ENCODE measurements around the gene GARRE1. TPM values are rescaled to one million over a fixed set of nuclear protein-coding genes. Genes with fewer than 3 reads are reported as not detected.
A peak's percentile ranks its signal among the peaks of the same experiment; 100 is the strongest.

GARRE1 gene
- total and polyA plus RNA-seq, 2 experiments from 2014 or later, result 16.0 to 20.0 TPM

GRCh38 chr19:34255546-34255945 lies 1.2 kb downstream of the GARRE1 start:
- H3K36me3 Mint-ChIP-seq (ENCODE audit: low read depth), result no peaks in the 10 kb centered on the region; the same call in 2 of the 3 replicates
- H3K4me1 Mint-ChIP-seq, result peaks cover 11% of the 10 kb centered on the region
- Histone ChIP-seq H3K4me3 (peak overlapping the region; percentile 79), H2AFZ (no peak overlapping the region), H3K4me1 (ENCODE audit: insufficient read depth) (peaks cover 2% of the 10 kb centered on the region), H3F3A (replicated peaks; ENCODE audit: low read depth) (0 out of 2 replicates have a peak, but pooled peaks cover 3% of the 10 kb centered on the region), H3K36me3 (ENCODE audit: insufficient read depth) (no peaks in the 10 kb centered on the region), H3K79me2 (replicated peaks; ENCODE audit: insufficient read depth) (peaks cover 45% of the 10 kb centered on the region), H3K9me2 (ENCODE audit: insufficient read depth) (no peaks in the 10 kb centered on the region), H4K20me1 (replicated peaks; ENCODE audit: insufficient read depth) (peaks cover 22% of the 10 kb centered on the region; the same call in 1 of the 2 replicates), H3K27me3 (ENCODE audit: insufficient read depth) (no peaks in the 10 kb centered on the region), H3K4me2 (peak overlapping the region; percentile 73), H3K27ac (ENCODE audit: low read depth) (no peak overlapping the region)
- peaks cover 13% of the 10 kb centered on the region for H3K27me3 Mint-ChIP-seq (ENCODE audit: insufficient read depth, low read depth, poor library complexity)
- TF ChIP-seq CTCF (conservative IDR thresholded peaks at IDR 0.05; ENCODE audit: low read depth in 2 of 2) (no peak), ZNF462 (CRISPR knock-in tag; IDR thresholded peaks at IDR 0.05) (no peak), STAT1 (IDR thresholded peaks at IDR 0.05; ENCODE audit: unreplicated experiment) (no peak)
- no peak for ATAC-seq
- peaks cover 3% of the 10 kb centered on the region; the same call in 2 of the 3 replicates for H3K9me3 Mint-ChIP-seq
- H3K27ac Mint-ChIP-seq, result no peak overlapping the region
- DNase-seq (ENCODE audit: low spot score), result no peak
- peak overlapping the region; percentile 82 for H3K4me3 Mint-ChIP-seq

Data from GM23338 (cell line).